ENCODE data around the gene ESCO1.
"Not testable (repeated sequence)": the region's sequence is repeated elsewhere in the genome, so short reads cannot be mapped to it uniquely, and the experiment has no call there.

ESCO1 gene

GRCh38 chr18:21600526-21601410 lies at the start of gene ESCO1:
Gene ESCO1 (minus strand): TSS chr18:21600704. CDS start chr18:21574843, 25,861 bp downstream.
- Histone ChIP-seq H3K27me3 (ENCODE audit: insufficient read depth, low read length) (no peaks in the 10 kb centered on the region), H3K9me3 (ENCODE audit: low read length) (no peaks in the 10 kb centered on the region), H3K36me3 (ENCODE audit: insufficient read depth, low read length) (peaks cover 5% of the 10 kb centered on the region), H3F3A (ENCODE audit: insufficient read depth, low read length) (no peaks in the 10 kb centered on the region), H3K79me2 (ENCODE audit: insufficient read depth, low read length) (peaks cover 37% of the 10 kb centered on the region), H3K9me2 (ENCODE audit: low read depth, low read length) (no peaks in the 10 kb centered on the region), H2AFZ (ENCODE audit: low read length) (no peak within 1 kb of the TSS), H3K4me2 (ENCODE audit: low read length) (peak within 1 kb of the TSS; percentile 83), H3K4me3 (ENCODE audit: low read depth, low read length, poor library complexity, severe bottlenecking) (peak within 1 kb of the TSS; percentile 89), H3K4me1 (ENCODE audit: insufficient read depth, low read length, severe bottlenecking) (peaks cover 53% of the 10 kb centered on the region), H3K9ac (ENCODE audit: low read length) (peak within 1 kb of the TSS; percentile 91), H3K27ac (ENCODE audit: low read depth, low read length, poor library complexity, severe bottlenecking) (peak within 1 kb of the TSS; percentile 95), H4K20me1 (ENCODE audit: insufficient read depth, low read length) (no peaks in the 10 kb centered on the region)
- TF ChIP-seq CTCF (IDR thresholded peaks at IDR 0.05; ENCODE audit: low read length) (peak; percentile 67), EZH2 (IDR thresholded peaks at IDR 0.05; ENCODE audit: borderline replicate concordance, low read length) (no peak)

GRCh38 chr18:21640375-21640774 lies 39.9 kb upstream of the ESCO1 start:
- not testable (repeated sequence) for H3F3A ChIP-seq (ENCODE audit: insufficient read depth, low read length); H3K4me3 ChIP-seq (ENCODE audit: low read depth, low read length, poor library complexity, severe bottlenecking); H3K36me3 ChIP-seq (ENCODE audit: insufficient read depth, low read length); H3K79me2 ChIP-seq (ENCODE audit: insufficient read depth, low read length); H2AFZ ChIP-seq (ENCODE audit: low read length); H3K9me2 ChIP-seq (ENCODE audit: low read depth, low read length); H3K4me2 ChIP-seq (ENCODE audit: low read length); H3K27me3 ChIP-seq (ENCODE audit: insufficient read depth, low read length); H3K27ac ChIP-seq (ENCODE audit: low read depth, low read length, poor library complexity, severe bottlenecking); H3K9me3 ChIP-seq (ENCODE audit: low read length); H4K20me1 ChIP-seq (ENCODE audit: insufficient read depth, low read length); H3K4me1 ChIP-seq (ENCODE audit: insufficient read depth, low read length, severe bottlenecking); H3K9ac ChIP-seq (ENCODE audit: low read length)

- Histone ChIP-seq H3K4me2 (ENCODE audit: low read length) (no peak overlapping the region), H3K4me3 (ENCODE audit: low read depth, low read length, poor library complexity, severe bottlenecking) (no peak overlapping the region), H3K36me3 (ENCODE audit: insufficient read depth, low read length) (peaks cover 20% of the 10 kb centered on the region; the same call in 1 of the 2 replicates), H3K9ac (ENCODE audit: low read length) (no peak overlapping the region), H4K20me1 (ENCODE audit: insufficient read depth, low read length) (no peaks in the 10 kb centered on the region), H2AFZ (ENCODE audit: low read length) (no peak overlapping the region), H3F3A (ENCODE audit: insufficient read depth, low read length) (no peaks in the 10 kb centered on the region; the same call in 1 of the 2 replicates), H3K9me3 (ENCODE audit: low read length) (no peaks in the 10 kb centered on the region), H3K4me1 (ENCODE audit: insufficient read depth, low read length, severe bottlenecking) (no peaks in the 10 kb centered on the region), H3K27me3 (ENCODE audit: insufficient read depth, low read length) (no peaks in the 10 kb centered on the region), H3K79me2 (ENCODE audit: insufficient read depth, low read length) (no peaks in the 10 kb centered on the region), H3K9me2 (ENCODE audit: low read depth, low read length) (no peaks in the 10 kb centered on the region), H3K27ac (ENCODE audit: low read depth, low read length, poor library complexity, severe bottlenecking) (peak overlapping the region; percentile 14)
- TF ChIP-seq EZH2 (IDR thresholded peaks at IDR 0.05; ENCODE audit: borderline replicate concordance, low read length) (no peak), CTCF (IDR thresholded peaks at IDR 0.05; ENCODE audit: low read length) (no peak)
Measured at GRCh38 chr18:21638822-21639221, 38.3 kb upstream of the ESCO1 start.
